ENCODE results near the gene ZC3HAV1L. TPM values are rescaled to one million over a fixed set of nuclear protein-coding genes. Genes with fewer than 3 reads are reported as not detected.

ZC3HAV1L gene
- total and polyA plus RNA-seq, 10 of the 15 experiments (the other 5 are each of a cell fraction or from before 2014, with no cell fraction given) = 0.09 to 16.3 (median 4.9) TPM

DNA sequence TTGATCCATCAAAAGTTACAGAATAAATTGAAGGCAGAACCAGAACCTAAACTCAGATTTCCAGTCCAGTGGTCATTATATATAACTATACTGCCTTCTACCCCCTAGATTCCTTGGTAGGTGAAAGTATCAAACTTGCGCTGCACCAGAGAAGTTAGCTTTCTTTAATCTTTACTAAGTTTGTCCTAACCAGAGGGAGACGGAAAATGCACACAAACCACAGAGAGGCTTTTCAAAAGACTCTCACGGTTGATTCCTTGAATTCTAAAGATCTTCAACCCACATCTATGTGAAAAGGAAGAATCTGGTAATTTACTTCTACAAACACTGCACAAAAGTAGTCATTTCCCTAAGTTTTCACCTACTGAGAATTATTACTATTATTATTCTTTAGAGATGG is 36.4 kb downstream of the ZC3HAV1L start:
- Histone ChIP-seq H3K36me3 (ENCODE audit: control insufficient read depth in 2 of 2, insufficient read depth in 2 of 2, low read length in 1 of 2) (no peaks in the 10 kb centered on the region), H3K9ac (ENCODE audit: control insufficient read depth, insufficient read depth, low read length) (no peak overlapping the region), H2AFZ (ENCODE audit: control insufficient read depth, low read depth, low read length) (no peak overlapping the region), H3K4me1 (ENCODE audit: control insufficient read depth, insufficient read depth, low read length) (no peaks in the 10 kb centered on the region), H3K79me2 (ENCODE audit: control insufficient read depth, insufficient read depth, low read length) (no peaks in the 10 kb centered on the region), H3K4me2 (ENCODE audit: control insufficient read depth, insufficient read depth) (no peak overlapping the region), H3K4me3 (no peak overlapping the region), H3K27ac (ENCODE audit: control insufficient read depth, insufficient read depth) (no peak overlapping the region), H4K20me1 (ENCODE audit: control insufficient read depth, insufficient read depth) (no peaks in the 10 kb centered on the region), H3K27me3 (replicated peaks in 1 of 2; ENCODE audit: control insufficient read depth in 2 of 2, insufficient read depth in 2 of 2, low read length in 1 of 2) (no peaks in the 10 kb centered on the region; a peak in 1 of 4 replicates), H3K9me3 (replicated peaks; ENCODE audit: control insufficient read depth, insufficient read depth, low read length) (no peaks in the 10 kb centered on the region)
- ChIA-PET POLR2A (no interaction called here), RAD21 (ENCODE audit: unreplicated experiment) (no interaction called here), CTCF (no interaction called here), SMC1A (ENCODE audit: uncharacterized antibody, unreplicated experiment) (interaction anchor here (1.0 kb wide), 1 partner anchor 9 kb away, joined by 3 read pairs; no protein-coding TSS in a partner anchor)
- TF ChIP-seq PAX5 (IDR thresholded peaks at IDR 0.05; ENCODE audit: borderline replicate concordance, low read depth, low read length) = no peak
- TF ChIP-seq ZNF384 (IDR thresholded peaks at IDR 0.05; ENCODE audit: borderline replicate concordance, low read depth, low read length) = no peak
- WGBS (ENCODE audit: insufficient coverage, insufficient replicate concordance, low lambda C conversion rate, missing lambda C conversion rate) = 31% methylated on average over 3 of the region's 3 CpGs
- DNase-seq (ENCODE audit: low read depth, low spot score) (no peak), FAIRE-seq (no peak), ATAC-seq (no peak)
- no TSS peak for BruUV-seq (replicated peaks)
- intact Hi-C loops (cut with micrococcal nuclease; ENCODE audit: unreplicated experiment) (no loop called here), in situ Hi-C loops (cut with MboI) (no loop called here)

- no peak overlapping the region for H3K4me2 ChIP-seq (ENCODE audit: control insufficient read depth, insufficient read depth)
- no peaks in the 10 kb centered on the region for H3K36me3 ChIP-seq (ENCODE audit: control insufficient read depth in 2 of 2, insufficient read depth in 2 of 2, low read length in 1 of 2)
- no peaks in the 10 kb centered on the region for H3K4me1 ChIP-seq (ENCODE audit: control insufficient read depth, insufficient read depth, low read length)
- ChIA-PET SMC1A (ENCODE audit: uncharacterized antibody, unreplicated experiment) (no interaction called here), POLR2A (no interaction called here), RAD21 (ENCODE audit: unreplicated experiment) (no interaction called here), CTCF (no interaction called here)
- in situ Hi-C loops (cut with MboI) (no loop called here), intact Hi-C loops (cut with micrococcal nuclease; ENCODE audit: unreplicated experiment) (no loop called here)
- H3K79me2 ChIP-seq (ENCODE audit: control insufficient read depth, insufficient read depth, low read length) = no peaks in the 10 kb centered on the region
- FAIRE-seq (no peak), DNase-seq (ENCODE audit: low read depth, low spot score) (no peak), ATAC-seq (no peak)
- H4K20me1 ChIP-seq (ENCODE audit: control insufficient read depth, insufficient read depth) = no peaks in the 10 kb centered on the region
- no TSS peak for BruUV-seq (replicated peaks)
- H3K4me3 ChIP-seq = no peak overlapping the region
- 43% methylated on average over 8 of the region's 8 CpGs for WGBS (ENCODE audit: insufficient coverage, insufficient replicate concordance, low lambda C conversion rate, missing lambda C conversion rate)
- TF ChIP-seq E2F4 (IDR thresholded peaks at IDR 0.05; ENCODE audit: low read depth, low read length) (no peak), FOXM1 (IDR thresholded peaks at IDR 0.05; ENCODE audit: low read depth, low read length) (no peak), STAT3 (IDR thresholded peaks at IDR 0.05; ENCODE audit: low read depth, low read length) (no peak), SREBF1 (IDR thresholded peaks at IDR 0.05; ENCODE audit: low read length) (no peak), TARDBP (IDR thresholded peaks at IDR 0.05; ENCODE audit: borderline replicate concordance) (no peak), ZNF207 (IDR thresholded peaks at IDR 0.05; ENCODE audit: borderline replicate concordance) (no peak), IKZF1 (conservative IDR thresholded peaks at IDR 0.05) (no peak), PAX8 (IDR thresholded peaks at IDR 0.05) (no peak), TAF1 (IDR thresholded peaks at IDR 0.05; ENCODE audit: borderline replicate concordance, low read depth, low read length) (no peak), GATAD2B (conservative IDR thresholded peaks at IDR 0.05; ENCODE audit: low read depth) (no peak), TCF3 (IDR thresholded peaks at IDR 0.05; ENCODE audit: borderline replicate concordance, insufficient read depth, low read depth, low read length) (no peak), JUNB (IDR thresholded peaks at IDR 0.05) (no peak)
- TF ChIP-seq, protein P1, sequence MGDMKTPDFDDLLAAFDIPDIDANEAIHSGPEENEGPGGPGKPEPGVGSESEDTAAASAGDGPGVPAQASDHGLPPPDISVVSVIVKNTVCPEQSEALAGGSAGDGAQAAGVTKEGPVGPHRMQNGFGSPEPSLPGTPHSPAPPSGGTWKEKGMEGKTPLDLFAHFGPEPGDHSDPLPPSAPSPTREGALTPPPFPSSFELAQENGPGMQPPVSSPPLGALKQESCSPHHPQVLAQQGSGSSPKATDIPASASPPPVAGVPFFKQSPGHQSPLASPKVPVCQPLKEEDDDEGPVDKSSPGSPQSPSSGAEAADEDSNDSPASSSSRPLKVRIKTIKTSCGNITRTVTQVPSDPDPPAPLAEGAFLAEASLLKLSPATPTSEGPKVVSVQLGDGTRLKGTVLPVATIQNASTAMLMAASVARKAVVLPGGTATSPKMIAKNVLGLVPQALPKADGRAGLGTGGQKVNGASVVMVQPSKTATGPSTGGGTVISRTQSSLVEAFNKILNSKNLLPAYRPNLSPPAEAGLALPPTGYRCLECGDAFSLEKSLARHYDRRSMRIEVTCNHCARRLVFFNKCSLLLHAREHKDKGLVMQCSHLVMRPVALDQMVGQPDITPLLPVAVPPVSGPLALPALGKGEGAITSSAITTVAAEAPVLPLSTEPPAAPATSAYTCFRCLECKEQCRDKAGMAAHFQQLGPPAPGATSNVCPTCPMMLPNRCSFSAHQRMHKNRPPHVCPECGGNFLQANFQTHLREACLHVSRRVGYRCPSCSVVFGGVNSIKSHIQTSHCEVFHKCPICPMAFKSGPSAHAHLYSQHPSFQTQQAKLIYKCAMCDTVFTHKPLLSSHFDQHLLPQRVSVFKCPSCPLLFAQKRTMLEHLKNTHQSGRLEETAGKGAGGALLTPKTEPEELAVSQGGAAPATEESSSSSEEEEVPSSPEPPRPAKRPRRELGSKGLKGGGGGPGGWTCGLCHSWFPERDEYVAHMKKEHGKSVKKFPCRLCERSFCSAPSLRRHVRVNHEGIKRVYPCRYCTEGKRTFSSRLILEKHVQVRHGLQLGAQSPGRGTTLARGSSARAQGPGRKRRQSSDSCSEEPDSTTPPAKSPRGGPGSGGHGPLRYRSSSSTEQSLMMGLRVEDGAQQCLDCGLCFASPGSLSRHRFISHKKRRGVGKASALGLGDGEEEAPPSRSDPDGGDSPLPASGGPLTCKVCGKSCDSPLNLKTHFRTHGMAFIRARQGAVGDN (IDR thresholded peaks at IDR 0.05) = no peak
- no peak overlapping the region for H3K9ac ChIP-seq (ENCODE audit: control insufficient read depth, insufficient read depth, low read length)
- no peaks in the 10 kb centered on the region; a peak in 1 of 4 replicates for H3K27me3 ChIP-seq (replicated peaks in 1 of 2; ENCODE audit: control insufficient read depth in 2 of 2, insufficient read depth in 2 of 2, low read length in 1 of 2)
- no peak overlapping the region for H3K27ac ChIP-seq (ENCODE audit: control insufficient read depth, insufficient read depth)
- H2AFZ ChIP-seq (ENCODE audit: control insufficient read depth, low read depth, low read length) = no peak overlapping the region
- H3K9me3 ChIP-seq (replicated peaks; ENCODE audit: control insufficient read depth, insufficient read depth, low read length) = no peaks in the 10 kb centered on the region; the same call in 2 of the 3 replicates
These were observed 43.8 kb downstream of the ZC3HAV1L start for GRCh38 chr7:138992052-138992531.
